Measurements from ENCODE around the gene S100PBP.
"Not testable (repeated sequence)": the region's sequence is repeated elsewhere in the genome, so short reads cannot be mapped to it uniquely, and the experiment has no call there.

GRCh38 chr1:32795763-32796162 is 21.7 kb upstream of the S100PBP start:
- TF ChIP-seq CTCF (conservative IDR thresholded peaks at IDR 0.05 in 1 of 2, IDR thresholded peaks at IDR 0.05 in 1 of 2; ENCODE audit: low read depth in 1 of 2, low read length in 2 of 2); EZH2 (IDR thresholded peaks at IDR 0.05; ENCODE audit: low read length, missing control alignments): not testable (repeated sequence)
